Measurements from ENCODE around the gene FBXO48.

DNA sequence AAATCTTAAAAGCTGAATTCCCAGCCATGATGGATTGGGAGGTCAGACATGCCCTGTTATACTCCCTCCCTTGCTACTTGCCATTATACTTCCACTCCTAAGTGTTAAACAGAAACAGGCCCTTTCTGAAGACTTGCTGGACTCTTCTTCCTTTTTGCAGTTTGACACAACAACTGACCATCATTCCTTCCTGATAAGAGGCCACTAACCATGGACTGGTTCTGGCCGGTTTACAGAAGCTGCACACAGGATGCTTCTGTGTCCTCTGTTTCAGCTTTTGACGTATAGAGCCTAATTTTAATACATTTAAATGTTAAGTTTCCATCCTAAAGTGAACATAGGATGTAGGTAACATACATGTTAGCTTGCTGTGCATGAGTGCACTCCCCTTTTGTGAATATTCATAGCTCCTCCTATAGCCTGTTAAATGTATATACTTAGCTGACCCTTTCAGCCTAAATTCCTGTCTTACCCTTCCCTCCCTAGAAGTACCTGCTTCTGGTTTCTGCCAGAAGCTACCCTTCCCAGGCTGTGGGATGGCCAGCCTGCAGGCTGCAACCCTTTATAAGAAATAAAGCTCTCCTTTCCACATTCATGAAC lies 13.2 kb downstream of the FBXO48 start:
- TF ChIP-seq, protein P1, sequence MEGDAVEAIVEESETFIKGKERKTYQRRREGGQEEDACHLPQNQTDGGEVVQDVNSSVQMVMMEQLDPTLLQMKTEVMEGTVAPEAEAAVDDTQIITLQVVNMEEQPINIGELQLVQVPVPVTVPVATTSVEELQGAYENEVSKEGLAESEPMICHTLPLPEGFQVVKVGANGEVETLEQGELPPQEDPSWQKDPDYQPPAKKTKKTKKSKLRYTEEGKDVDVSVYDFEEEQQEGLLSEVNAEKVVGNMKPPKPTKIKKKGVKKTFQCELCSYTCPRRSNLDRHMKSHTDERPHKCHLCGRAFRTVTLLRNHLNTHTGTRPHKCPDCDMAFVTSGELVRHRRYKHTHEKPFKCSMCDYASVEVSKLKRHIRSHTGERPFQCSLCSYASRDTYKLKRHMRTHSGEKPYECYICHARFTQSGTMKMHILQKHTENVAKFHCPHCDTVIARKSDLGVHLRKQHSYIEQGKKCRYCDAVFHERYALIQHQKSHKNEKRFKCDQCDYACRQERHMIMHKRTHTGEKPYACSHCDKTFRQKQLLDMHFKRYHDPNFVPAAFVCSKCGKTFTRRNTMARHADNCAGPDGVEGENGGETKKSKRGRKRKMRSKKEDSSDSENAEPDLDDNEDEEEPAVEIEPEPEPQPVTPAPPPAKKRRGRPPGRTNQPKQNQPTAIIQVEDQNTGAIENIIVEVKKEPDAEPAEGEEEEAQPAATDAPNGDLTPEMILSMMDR (conservative IDR thresholded peaks at IDR 0.05 in 1 of 2, IDR thresholded peaks at IDR 0.05 in 1 of 2; ENCODE audit: low read depth in 1 of 2, low read length in 2 of 2) = no peak
- no peak for TF ChIP-seq EZH2 (IDR thresholded peaks at IDR 0.05; ENCODE audit: low read length, missing control alignments)

Measured in fibroblast of lung (primary cell).